Ascending aorta (tissue), 2 donors: ENCODE results near the gene SIRT7. TPM values are rescaled to one million over a fixed set of nuclear protein-coding genes. Genes with fewer than 3 reads are reported as not detected.

Experiments used
- DNase-seq, 2 donors: peaks; one replicate each; pipeline ENCODE4 v3.0.0-alpha.2; 2019; ENCODE audit warnings: low spot score in 2 of 2
- H3K27ac ChIP-seq, 2 donors: fragments of 200-600 bp; sonication (generic); one replicate each; pipeline ENCODE4 v1.5.1; 2016 to 2017; ENCODE audit warnings: mild to moderate bottlenecking in 1 of 2
- H3K27me3 ChIP-seq: fragments of 200-600 bp; sonication (generic); one replicate; pipeline ENCODE4 v1.5.1; 2017
- H3K36me3 ChIP-seq, 2 donors: fragments of 200-600 bp; sonication (generic); one replicate each; pipeline ENCODE4 v1.5.1; 2016
- H3K4me1 ChIP-seq, 2 donors: fragments of 200-600 bp; sonication (generic); one replicate each; pipeline ENCODE4 v1.5.1; 2016 to 2017; ENCODE audit warnings: mild to moderate bottlenecking in 1 of 2
- H3K4me3 ChIP-seq, 2 donors: fragments of 200-600 bp; sonication (generic); one replicate each; pipeline ENCODE4 v1.5.1; 2016 to 2017; ENCODE audit warnings: mild to moderate bottlenecking in 1 of 2
- H3K9me3 ChIP-seq, 2 donors: fragments of 200-600 bp; sonication (generic); one replicate each; pipeline ENCODE4 v1.5.1; 2016
- CTCF ChIP-seq, 3 experiments: fragments of 200-600 bp in 2 of 3; fragments of 450-650 bp in 1 of 3; sonication (generic) in 2 of 3; IDR thresholded peaks; one replicate each; pipeline ENCODE4 v1.5.1; 2016 to 2019; ENCODE audit warnings: antibody characterized with exemption in 3 of 3, mild to moderate bottlenecking in 1 of 3, moderate library complexity in 1 of 3
- intact Hi-C: fragments of 100-400 bp; cut with DNase I; formaldehyde crosslinking; loops from one replicate; pipeline ENCODE4 v1.15.1; 2023
- total RNA-seq: library from RNA; depleted of rRNA; stranded (reverse); fragments of >200 nt; gene quantifications from one replicate; pipeline ENCODE4 v1.1.0, GENCODE V29; 2016

SIRT7 gene
- total RNA-seq, 1 donor from 2014 or later, result 32.6 TPM

GRCh38 chr17:81905993-81906392 lies 12.0 kb downstream of the SIRT7 start:
- no peak for DNase-seq
- Histone ChIP-seq H3K27me3 (no peaks in the 10 kb centered on the region), H3K4me1 (peaks cover 12 to 13% of the 10 kb centered on the region in 2 donors), H3K27ac (no peak overlapping the region), H3K36me3 (peaks cover 4 to 31% of the 10 kb centered on the region in 2 donors), H3K9me3 (no peaks in the 10 kb centered on the region), H3K4me3 (no peak overlapping the region)
- no peak for TF ChIP-seq CTCF (IDR thresholded peaks at IDR 0.05)
- intact Hi-C loops, result no loop called here

- DNase-seq, result no peak
- Histone ChIP-seq H3K4me1 (peaks cover 12 to 13% of the 10 kb centered on the region in 2 donors), H3K27me3 (no peaks in the 10 kb centered on the region), H3K27ac (no peak overlapping the region), H3K4me3 (no peak overlapping the region), H3K9me3 (no peaks in the 10 kb centered on the region), H3K36me3 (peaks cover 4 to 34% of the 10 kb centered on the region in 2 donors)
- no peak for TF ChIP-seq CTCF (IDR thresholded peaks at IDR 0.05)
- intact Hi-C loops, result no loop called here
These were observed 12.5 kb downstream of the SIRT7 start for GRCh38 chr17:81905424-81905875.

- Histone ChIP-seq H3K36me3 (peaks cover 6 to 40% of the 10 kb centered on the region in 2 donors), H3K27ac (no peak overlapping the region), H3K9me3 (no peaks in the 10 kb centered on the region), H3K4me3 (no peak overlapping the region), H3K4me1 (peaks cover 7 to 10% of the 10 kb centered on the region in 2 donors), H3K27me3 (no peaks in the 10 kb centered on the region)
- DNase-seq, result no peak
- intact Hi-C loops, result no loop called here
- no peak for TF ChIP-seq CTCF (IDR thresholded peaks at IDR 0.05)
These were observed 13.2 kb downstream of the SIRT7 start for GRCh38 chr17:81904600-81905423.

GRCh38 chr17:81903896-81904599 lies 13.9 kb downstream of the SIRT7 start:
- H3K4me1 ChIP-seq, result peaks cover 5 to 10% of the 10 kb centered on the region in 2 donors
- DNase-seq, result no peak
- no peak for TF ChIP-seq CTCF (IDR thresholded peaks at IDR 0.05)
- H3K27me3 ChIP-seq, result no peaks in the 10 kb centered on the region
- no peak overlapping the region for H3K4me3 ChIP-seq
- no peak overlapping the region for H3K27ac ChIP-seq
- intact Hi-C loops, result no loop called here
- H3K36me3 ChIP-seq, result peaks cover 14 to 44% of the 10 kb centered on the region in 2 donors
- H3K9me3 ChIP-seq, result no peaks in the 10 kb centered on the region

GRCh38 chr17:81903415-81903831 lies 14.6 kb downstream of the SIRT7 start:
- H3K27ac ChIP-seq, result no peak overlapping the region
- intact Hi-C loops, result no loop called here
- no peaks in the 10 kb centered on the region for H3K9me3 ChIP-seq
- H3K27me3 ChIP-seq, result no peaks in the 10 kb centered on the region
- H3K36me3 ChIP-seq, result peaks cover 18 to 44% of the 10 kb centered on the region in 2 donors
- H3K4me3 ChIP-seq, result no peak overlapping the region
- DNase-seq, result no peak
- TF ChIP-seq CTCF (IDR thresholded peaks at IDR 0.05), result no peak
- peaks cover 5 to 10% of the 10 kb centered on the region in 2 donors for H3K4me1 ChIP-seq
